ENCODE measurements around the gene CHRNA5. TPM values are rescaled to one million over a fixed set of nuclear protein-coding genes. Genes with fewer than 3 reads are reported as not detected.
A peak's percentile ranks its signal among the peaks of the same experiment; 100 is the strongest.

Gene CHRNA5
- total and polyA plus RNA-seq, 4 donors: 0.99 to 2.9 (median 2.1) TPM

DNA sequence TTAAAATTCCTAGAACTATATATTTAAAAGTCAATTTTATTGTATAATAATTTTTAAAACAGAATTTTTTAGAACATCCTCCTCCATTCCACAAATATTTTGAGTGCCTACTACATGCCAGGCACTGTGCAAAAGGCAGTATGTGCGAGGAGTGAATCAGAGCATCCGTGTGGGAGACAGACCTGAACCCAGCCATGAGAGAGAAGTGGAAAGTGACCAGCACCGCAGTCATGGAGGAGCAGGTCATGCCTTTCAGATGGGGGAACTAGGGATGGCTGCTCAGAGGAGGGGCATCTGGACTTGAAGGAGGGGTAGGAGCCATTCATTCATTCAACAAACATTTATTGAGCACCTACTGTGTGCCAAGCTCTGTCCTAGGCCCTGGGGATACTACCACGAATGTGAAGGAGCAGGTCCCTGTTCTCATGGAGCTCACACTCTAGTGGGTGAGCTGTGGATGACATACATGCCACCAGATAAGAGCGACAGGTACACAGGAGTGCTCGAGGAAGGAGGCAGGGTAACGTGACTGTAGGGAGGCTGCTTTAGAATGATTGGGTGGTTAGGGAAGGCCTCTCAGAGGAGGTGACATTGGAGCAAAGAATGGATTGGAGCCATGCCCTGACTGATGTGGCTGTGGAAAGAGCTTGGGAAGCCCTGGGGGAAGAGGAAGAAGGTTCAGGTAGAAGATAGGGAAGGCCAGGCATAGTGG is 58.6 kb downstream of the CHRNA5 start:
- H3K27me3 ChIP-seq (ENCODE audit: control insufficient read depth, insufficient read depth, low read length): peaks cover 35% of the 10 kb centered on the region
- 96% methylated on average over 6 of the region's 7 CpGs for WGBS (ENCODE audit: insufficient coverage)

DNA sequence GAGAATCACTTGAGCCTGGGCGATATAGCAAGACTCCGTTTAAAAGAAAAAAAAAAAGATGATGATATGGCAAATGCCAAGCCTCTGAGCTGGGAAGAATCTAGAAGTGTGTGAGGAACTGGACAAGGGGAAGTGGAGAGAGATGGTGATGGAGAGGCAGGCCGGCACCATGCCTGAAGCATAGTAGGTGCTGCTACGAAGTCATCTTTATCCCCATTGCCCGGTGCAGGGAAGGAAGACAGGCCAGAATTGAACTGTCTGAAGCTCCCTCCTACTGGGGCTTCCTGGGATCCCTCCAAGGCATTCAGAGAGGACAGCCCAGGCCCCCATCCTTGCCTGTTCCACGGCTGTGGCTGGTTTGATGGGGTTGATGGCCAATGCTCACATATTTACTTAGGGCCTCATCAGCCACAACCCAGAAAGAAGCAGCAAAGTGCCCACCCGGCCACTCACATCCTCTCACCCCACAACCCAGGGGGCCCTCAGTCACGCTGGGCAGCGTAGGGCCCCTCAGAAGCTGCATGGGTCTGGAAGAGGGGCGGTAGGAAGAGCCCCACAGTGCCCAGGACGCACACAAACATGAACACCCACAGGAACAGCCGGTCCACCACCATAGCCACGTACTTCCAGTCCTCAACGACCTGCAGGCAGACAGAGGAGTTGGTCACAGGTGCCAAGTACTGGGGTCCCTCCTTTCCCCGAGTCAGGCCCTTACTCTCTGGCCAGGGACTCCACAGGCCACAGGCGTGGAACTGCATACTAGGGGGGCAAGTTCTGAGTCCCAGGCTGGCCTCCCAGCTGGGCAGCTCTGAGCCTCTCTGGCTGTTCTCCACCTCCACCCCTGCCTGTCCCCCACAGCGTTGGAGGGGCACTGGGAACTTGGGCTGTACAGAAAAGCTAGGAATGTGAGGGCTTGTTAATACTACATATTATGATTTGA is 59.6 kb downstream of the CHRNA5 start:
- H3K36me3 ChIP-seq (ENCODE audit: control insufficient read depth, insufficient read depth, low read length): no peaks in the 10 kb centered on the region
- H3K27me3 ChIP-seq (ENCODE audit: control insufficient read depth, insufficient read depth, low read length): peaks cover 26% of the 10 kb centered on the region
- H3K4me3 ChIP-seq (ENCODE audit: low read depth, low read length): no peak overlapping the region
- no peaks in the 10 kb centered on the region for H3K9me3 ChIP-seq (ENCODE audit: control insufficient read depth, insufficient read depth, low read length)
- H3K27ac ChIP-seq (ENCODE audit: low read depth, low read length): no peak overlapping the region
- WGBS (ENCODE audit: insufficient coverage): 89% methylated on average over 10 of the region's 17 CpGs
- no peak for DNase-seq (ENCODE audit: low read depth in 4 of 6, low spot score in 6 of 6)
- peaks cover 10% of the 10 kb centered on the region for H3K4me1 ChIP-seq (ENCODE audit: control insufficient read depth, insufficient read depth, low read length)

More for the DNA sequence above, 58.6 kb downstream of the CHRNA5 start:
- no peak for DNase-seq (ENCODE audit: low read depth in 4 of 6, low spot score in 6 of 6)
- Histone ChIP-seq H3K4me1 (ENCODE audit: control insufficient read depth, insufficient read depth, low read length) (peaks cover 20% of the 10 kb centered on the region), H3K9me3 (ENCODE audit: control insufficient read depth, insufficient read depth, low read length) (no peaks in the 10 kb centered on the region), H3K36me3 (ENCODE audit: control insufficient read depth, insufficient read depth, low read length) (no peaks in the 10 kb centered on the region), H3K4me3 (ENCODE audit: low read depth, low read length) (no peak overlapping the region), H3K27ac (ENCODE audit: low read depth, low read length) (no peak overlapping the region)

DNA sequence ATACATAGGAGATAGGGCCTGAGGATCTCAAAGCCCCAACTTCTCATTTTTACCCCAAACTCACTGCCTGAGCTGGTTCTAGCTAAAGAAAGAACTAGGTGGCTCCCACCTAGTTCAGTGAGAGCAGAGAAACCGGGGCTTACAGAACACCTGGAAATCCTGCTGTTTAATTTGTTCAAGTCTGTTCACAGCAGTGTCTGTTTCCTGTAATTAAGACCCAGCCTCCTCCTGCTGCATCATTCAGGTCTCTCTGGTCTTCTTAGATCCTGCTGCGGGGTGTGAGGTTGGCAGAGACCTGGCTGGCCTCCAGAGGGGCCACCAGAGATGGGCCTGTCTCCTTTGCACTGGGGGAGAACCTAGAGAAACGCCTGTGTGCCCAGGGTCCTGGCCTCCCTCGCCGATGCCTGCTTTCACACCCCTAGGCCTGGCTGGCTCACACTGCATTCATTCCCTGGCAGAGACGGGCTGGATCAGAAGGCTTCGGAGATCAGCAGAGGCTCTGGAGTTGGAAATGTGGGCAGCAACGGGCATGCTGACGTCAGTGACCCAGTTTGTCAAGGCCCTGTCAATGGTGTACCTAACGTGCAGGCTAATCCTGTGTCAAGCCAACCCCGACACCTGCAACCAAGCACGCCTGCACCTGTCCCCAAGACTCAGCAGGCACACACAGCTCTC is 60.4 kb downstream of the CHRNA5 start:
- WGBS (ENCODE audit: insufficient coverage): 65% methylated on average over 12 of the region's 12 CpGs
- DNase-seq (ENCODE audit: low read depth in 4 of 6, low spot score in 6 of 6): peak in 1 of 6 donors; percentile 61

DNA sequence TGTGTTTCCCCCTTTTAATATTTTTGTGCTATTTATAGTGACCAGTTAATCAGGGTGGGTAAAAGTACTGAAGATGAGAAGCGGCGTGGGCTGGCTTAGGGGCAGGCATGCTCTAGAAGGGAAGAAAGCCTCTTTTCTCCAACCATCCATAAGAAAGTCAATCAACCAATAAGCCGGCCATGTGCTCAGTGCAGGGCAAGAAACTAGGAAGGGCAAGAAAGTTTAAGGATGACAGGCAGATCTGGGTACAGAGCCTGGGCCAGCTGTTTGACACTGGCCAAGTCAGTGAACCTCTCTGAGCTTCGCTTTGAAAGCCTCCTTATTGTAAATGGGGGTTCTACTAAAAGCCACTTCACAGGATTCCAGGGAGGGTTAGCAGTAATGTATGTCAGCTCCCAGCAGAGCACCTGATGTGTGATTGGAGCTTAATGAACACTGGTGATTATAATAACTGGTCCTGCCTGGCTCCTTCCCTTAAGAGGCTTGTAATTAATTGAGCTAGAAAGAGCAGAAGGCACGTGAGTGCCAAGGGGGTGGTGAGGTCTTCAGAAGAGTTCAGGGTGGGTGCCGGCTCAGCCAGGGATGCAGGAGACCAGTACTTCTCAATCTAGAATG is 61.2 kb downstream of the CHRNA5 start:
- Histone ChIP-seq H3K36me3 (ENCODE audit: control insufficient read depth, insufficient read depth, low read length) (no peaks in the 10 kb centered on the region), H3K27me3 (ENCODE audit: control insufficient read depth, insufficient read depth, low read length) (peaks cover 12% of the 10 kb centered on the region), H3K4me3 (ENCODE audit: low read depth, low read length) (no peak overlapping the region), H3K4me1 (ENCODE audit: control insufficient read depth, insufficient read depth, low read length) (peaks cover 3% of the 10 kb centered on the region), H3K9me3 (ENCODE audit: control insufficient read depth, insufficient read depth, low read length) (no peaks in the 10 kb centered on the region), H3K27ac (ENCODE audit: low read depth, low read length) (no peak overlapping the region)
- WGBS (ENCODE audit: insufficient coverage): 42% methylated on average over 3 of the region's 6 CpGs
- DNase-seq (ENCODE audit: low read depth in 4 of 6, low spot score in 6 of 6): no peak

More for the DNA sequence above, 60.4 kb downstream of the CHRNA5 start:
- peaks cover 7% of the 10 kb centered on the region for H3K4me1 ChIP-seq (ENCODE audit: control insufficient read depth, insufficient read depth, low read length)
- no peaks in the 10 kb centered on the region for H3K36me3 ChIP-seq (ENCODE audit: control insufficient read depth, insufficient read depth, low read length)
- H3K27me3 ChIP-seq (ENCODE audit: control insufficient read depth, insufficient read depth, low read length): peaks cover 19% of the 10 kb centered on the region
- H3K27ac ChIP-seq (ENCODE audit: low read depth, low read length): no peak overlapping the region
- no peaks in the 10 kb centered on the region for H3K9me3 ChIP-seq (ENCODE audit: control insufficient read depth, insufficient read depth, low read length)
- no peak overlapping the region for H3K4me3 ChIP-seq (ENCODE audit: low read depth, low read length)

DNA sequence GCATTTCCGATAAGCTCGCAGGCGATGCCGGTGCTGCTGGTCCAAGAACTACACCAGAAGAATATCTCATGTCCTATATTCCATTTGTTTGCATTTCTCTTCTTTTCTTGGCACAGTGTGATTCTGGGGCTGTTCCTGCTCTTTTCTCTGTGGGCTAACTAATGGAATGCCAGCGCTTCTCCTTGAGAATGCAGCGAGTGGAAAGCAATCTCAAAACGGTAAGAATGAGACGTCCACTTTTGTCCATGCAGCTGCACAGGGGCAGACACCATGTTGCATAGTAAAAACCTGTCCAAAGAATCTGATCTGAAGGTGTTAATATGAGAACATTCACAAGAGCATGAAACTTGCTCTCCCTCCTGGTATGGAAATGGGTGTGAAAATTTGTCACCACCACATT is 62.0 kb downstream of the CHRNA5 start:
- no peak for DNase-seq (ENCODE audit: low read depth in 4 of 6, low spot score in 6 of 6)
- H3K4me1 ChIP-seq (ENCODE audit: control insufficient read depth, insufficient read depth, low read length): peaks cover 3% of the 10 kb centered on the region
- peaks cover 4% of the 10 kb centered on the region for H3K27me3 ChIP-seq (ENCODE audit: control insufficient read depth, insufficient read depth, low read length)
- H3K27ac ChIP-seq (ENCODE audit: low read depth, low read length): no peak overlapping the region
- H3K9me3 ChIP-seq (ENCODE audit: control insufficient read depth, insufficient read depth, low read length): no peaks in the 10 kb centered on the region
- H3K36me3 ChIP-seq (ENCODE audit: control insufficient read depth, insufficient read depth, low read length): no peaks in the 10 kb centered on the region
- 31% methylated on average over 2 of the region's 8 CpGs for WGBS (ENCODE audit: insufficient coverage)
- H3K4me3 ChIP-seq (ENCODE audit: low read depth, low read length): no peak overlapping the region

DNA sequence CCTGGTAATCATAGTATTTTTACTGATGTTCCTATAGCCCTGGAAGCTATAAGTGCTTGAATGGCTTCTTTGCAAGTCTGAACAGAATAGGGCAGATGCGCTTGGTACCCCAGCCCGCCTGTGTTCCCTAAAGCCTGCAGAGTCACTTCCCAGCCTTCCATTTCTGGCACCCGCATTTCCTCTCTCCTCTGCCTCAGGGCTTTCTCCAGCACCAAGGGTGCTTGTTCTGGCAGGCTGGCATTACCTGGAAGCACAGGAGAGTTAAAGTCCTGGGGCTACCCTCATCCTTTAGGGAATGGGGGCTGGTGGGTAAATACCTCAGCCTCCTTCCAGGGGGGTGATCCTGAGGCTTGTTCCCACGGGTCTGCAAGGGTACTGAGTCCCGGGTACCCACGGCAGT is 62.9 kb downstream of the CHRNA5 start:
- H3K36me3 ChIP-seq (ENCODE audit: control insufficient read depth, insufficient read depth, low read length): no peaks in the 10 kb centered on the region
- peaks cover 2% of the 10 kb centered on the region for H3K27me3 ChIP-seq (ENCODE audit: control insufficient read depth, insufficient read depth, low read length)
- no peak overlapping the region for H3K27ac ChIP-seq (ENCODE audit: low read depth, low read length)
- H3K9me3 ChIP-seq (ENCODE audit: control insufficient read depth, insufficient read depth, low read length): no peaks in the 10 kb centered on the region
- DNase-seq (ENCODE audit: low read depth in 4 of 6, low spot score in 6 of 6): no peak
- WGBS (ENCODE audit: insufficient coverage): 89% methylated on average over 5 of the region's 6 CpGs
- peaks cover 3% of the 10 kb centered on the region for H3K4me1 ChIP-seq (ENCODE audit: control insufficient read depth, insufficient read depth, low read length)
- H3K4me3 ChIP-seq (ENCODE audit: low read depth, low read length): no peak overlapping the region

DNA sequence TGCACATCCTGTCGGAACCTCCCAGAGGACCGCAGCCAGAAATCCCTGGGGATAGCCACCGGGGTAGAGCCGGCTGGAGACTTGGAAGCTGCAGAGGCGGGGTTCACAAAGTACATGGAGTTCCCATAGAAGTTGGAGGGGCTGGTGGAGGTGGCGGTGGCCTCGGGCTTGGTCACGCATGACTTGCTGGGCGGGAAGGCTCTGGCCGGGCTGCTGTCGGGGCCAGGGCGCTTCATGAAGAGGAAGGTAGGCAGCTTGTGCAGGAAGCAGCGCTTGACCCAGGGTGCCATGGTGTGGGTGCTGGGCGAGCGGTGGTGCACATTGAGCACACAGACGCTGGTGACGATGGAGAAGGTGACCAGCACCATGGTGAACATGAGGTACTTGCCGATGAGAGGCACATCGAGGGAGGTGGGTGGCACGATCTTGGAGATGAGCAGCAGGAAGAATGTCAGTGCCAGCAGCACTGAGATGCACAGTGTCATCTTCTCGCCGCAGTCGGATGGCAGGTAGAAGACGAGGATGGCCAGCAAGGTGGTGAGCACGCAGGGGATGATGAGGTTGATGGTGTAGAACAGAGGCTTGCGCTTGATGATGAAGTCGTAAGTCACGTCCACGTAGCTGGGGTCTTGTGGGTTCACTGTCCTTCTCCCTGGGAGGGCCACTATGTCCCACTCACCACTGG is 63.9 kb downstream of the CHRNA5 start:
- Histone ChIP-seq H3K4me3 (ENCODE audit: low read depth, low read length) (no peak overlapping the region), H3K27ac (ENCODE audit: low read depth, low read length) (no peak overlapping the region), H3K27me3 (ENCODE audit: control insufficient read depth, insufficient read depth, low read length) (peaks cover 2% of the 10 kb centered on the region), H3K36me3 (ENCODE audit: control insufficient read depth, insufficient read depth, low read length) (no peaks in the 10 kb centered on the region), H3K4me1 (ENCODE audit: control insufficient read depth, insufficient read depth, low read length) (peaks cover 3% of the 10 kb centered on the region), H3K9me3 (ENCODE audit: control insufficient read depth, insufficient read depth, low read length) (no peaks in the 10 kb centered on the region)
- WGBS (ENCODE audit: insufficient coverage): 94% methylated on average over 25 of the region's 29 CpGs
- DNase-seq (ENCODE audit: low read depth in 4 of 6, low spot score in 6 of 6): no peak

DNA sequence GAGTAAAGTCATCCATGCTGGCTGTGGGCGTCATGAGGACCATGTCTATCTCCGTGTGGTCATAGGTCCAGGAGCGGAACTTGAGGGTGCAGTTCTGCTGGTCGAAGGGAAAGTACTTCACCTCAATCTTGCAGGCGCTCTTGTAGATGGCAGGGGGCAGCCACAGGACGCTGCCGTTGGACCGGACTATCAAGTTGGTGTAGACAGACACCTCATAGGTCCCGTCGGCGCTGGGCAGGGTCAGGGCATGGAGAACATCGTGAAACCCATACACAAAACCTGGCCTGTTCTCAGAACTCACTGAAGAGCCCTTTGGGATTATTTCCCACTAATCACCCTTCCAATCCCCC is 64.4 kb downstream of the CHRNA5 start:
- peaks cover 3% of the 10 kb centered on the region for H3K4me1 ChIP-seq (ENCODE audit: control insufficient read depth, insufficient read depth, low read length)
- WGBS (ENCODE audit: insufficient coverage): 100% methylated on average over 10 of the region's 12 CpGs
- H3K9me3 ChIP-seq (ENCODE audit: control insufficient read depth, insufficient read depth, low read length): no peaks in the 10 kb centered on the region
- no peak overlapping the region for H3K4me3 ChIP-seq (ENCODE audit: low read depth, low read length)
- DNase-seq (ENCODE audit: low read depth in 4 of 6, low spot score in 6 of 6): no peak
- H3K27ac ChIP-seq (ENCODE audit: low read depth, low read length): no peak overlapping the region
- H3K27me3 ChIP-seq (ENCODE audit: control insufficient read depth, insufficient read depth, low read length): peaks cover 2% of the 10 kb centered on the region
- no peaks in the 10 kb centered on the region for H3K36me3 ChIP-seq (ENCODE audit: control insufficient read depth, insufficient read depth, low read length)

Data from spinal cord (tissue), 10 donors.